H9 (cell line): ENCODE data around the gene GALNT2. TPM values are rescaled to one million over a fixed set of nuclear protein-coding genes. Genes with fewer than 3 reads are reported as not detected.

ENCODE experiments used
- DNase-seq: peaks from one replicate; pipeline ENCODE4 v3.0.0-alpha.2; 2017
- H2AFZ ChIP-seq: one replicate; pipeline ENCODE4 v1.6.1; 2013; ENCODE audit warnings: mild to moderate bottlenecking, low read length, control low read depth, moderate library complexity
- H2AK5ac ChIP-seq: 2 replicates; pipeline ENCODE4 v1.6.1; 2013; ENCODE audit warnings: low read length, control low read depth, mixed read lengths; ENCODE audit not compliant: insufficient read length
- H2BK120ac ChIP-seq: one replicate; pipeline ENCODE4 v1.6.1; 2013; ENCODE audit warnings: low read depth, mild to moderate bottlenecking, low read length, control low read depth, inconsistent platforms; ENCODE audit not compliant: poor library complexity, severe bottlenecking
- H2BK12ac ChIP-seq: 2 replicates; pipeline ENCODE4 v1.6.1; 2013; ENCODE audit warnings: low read length, control low read depth, mixed read lengths, low read depth; ENCODE audit not compliant: insufficient read length
- H2BK15ac ChIP-seq: 2 replicates; pipeline ENCODE4 v1.6.1; 2013; ENCODE audit warnings: low read depth, low read length, control low read depth
- H2BK20ac ChIP-seq: one replicate; pipeline ENCODE4 v1.6.1; 2013; ENCODE audit warnings: low read depth, mild to moderate bottlenecking, low read length, control low read depth, inconsistent platforms; ENCODE audit not compliant: poor library complexity, severe bottlenecking
- H2BK5ac ChIP-seq: 2 replicates; pipeline ENCODE4 v1.6.1; 2013; ENCODE audit warnings: low read length, control low read depth, mixed read lengths; ENCODE audit not compliant: insufficient read length
- H3K14ac ChIP-seq: 2 replicates; pipeline ENCODE4 v1.6.1; 2013; ENCODE audit warnings: low read length, control low read depth; ENCODE audit not compliant: insufficient read depth
- H3K18ac ChIP-seq: 2 replicates; pipeline ENCODE4 v1.6.1; 2013; ENCODE audit warnings: low read depth, mild to moderate bottlenecking, mixed read lengths, low read length, control low read depth; ENCODE audit not compliant: insufficient read length
- H3K23ac ChIP-seq: 2 replicates; pipeline ENCODE4 v1.6.1; 2013; ENCODE audit warnings: low read length, control low read depth, mixed read lengths, low read depth; ENCODE audit not compliant: insufficient read length
- H3K23me2 ChIP-seq: 2 replicates; pipeline ENCODE4 v1.6.1; 2013; ENCODE audit warnings: low read depth, mild to moderate bottlenecking, mixed read lengths, low read length, control low read depth; ENCODE audit not compliant: insufficient read length, poor library complexity, severe bottlenecking
- H3K27ac ChIP-seq: 2 replicates; pipeline ENCODE4 v1.5.1; 2013; ENCODE audit warnings: low read length, control low read depth, mixed read lengths, low read depth; ENCODE audit not compliant: insufficient read length
- H3K27me3 ChIP-seq: 2 replicates; pipeline ENCODE4 v1.6.1; 2013; ENCODE audit warnings: low read length, control low read depth, inconsistent platforms; ENCODE audit not compliant: insufficient read depth
- H3K4ac ChIP-seq: 2 replicates; pipeline ENCODE4 v1.6.1; 2013; ENCODE audit warnings: low read depth, mild to moderate bottlenecking, control low read depth, inconsistent platforms, low read length, moderate library complexity
- H3K4me1 ChIP-seq: 2 replicates; pipeline ENCODE4 v1.6.1; 2013; ENCODE audit warnings: low read length, control low read depth, inconsistent platforms; ENCODE audit not compliant: insufficient read depth
- H3K4me2 ChIP-seq: 2 replicates; pipeline ENCODE4 v1.6.1; 2013; ENCODE audit warnings: low read length, control low read depth, mixed read lengths; ENCODE audit not compliant: insufficient read length, insufficient read depth
- H3K56ac ChIP-seq: 2 replicates; pipeline ENCODE4 v1.6.1; 2013; ENCODE audit warnings: low read depth, mild to moderate bottlenecking, mixed read lengths, low read length, control low read depth; ENCODE audit not compliant: insufficient read length
- H3K79me1 ChIP-seq: 2 replicates; pipeline ENCODE4 v1.6.1; 2013; ENCODE audit warnings: low read depth, mild to moderate bottlenecking, moderate library complexity, low read length, control low read depth, inconsistent platforms; ENCODE audit not compliant: insufficient read depth, poor library complexity, severe bottlenecking
- H3K79me2 ChIP-seq: 2 replicates; pipeline ENCODE4 v1.6.1; 2013; ENCODE audit warnings: low read length, control low read depth, inconsistent platforms; ENCODE audit not compliant: insufficient read depth
- H3K9ac ChIP-seq: 2 replicates; pipeline ENCODE4 v1.6.1; 2013; ENCODE audit warnings: low read length, control low read depth, mixed read lengths; ENCODE audit not compliant: insufficient read length; ENCODE audit errors: extremely low read depth
- H3K9me3 ChIP-seq: one replicate; pipeline ENCODE4 v1.6.1; 2013; ENCODE audit warnings: low read depth, low read length, inconsistent platforms; ENCODE audit not compliant: control insufficient read depth
- H3T11ph ChIP-seq: one replicate; pipeline ENCODE4 v1.6.1; 2013; ENCODE audit warnings: mild to moderate bottlenecking, low read length, control low read depth, inconsistent platforms
- H4K20me1 ChIP-seq: one replicate; pipeline ENCODE4 v1.6.1; 2013; ENCODE audit not compliant: control insufficient read depth, insufficient read length, insufficient read depth
- H4K5ac ChIP-seq: 2 replicates; pipeline ENCODE4 v1.6.1; 2013; ENCODE audit warnings: low read depth, mild to moderate bottlenecking, mixed read lengths, low read length, control low read depth; ENCODE audit not compliant: insufficient read length
- H4K8ac ChIP-seq: replicated peaks from 2 replicates; pipeline ENCODE4 v1.6.1; 2013; ENCODE audit warnings: low read length, control low read depth, mixed read lengths, low read depth; ENCODE audit not compliant: insufficient read length
- H4K91ac ChIP-seq: 2 replicates; pipeline ENCODE4 v1.6.1; 2013; ENCODE audit warnings: low read depth, mild to moderate bottlenecking, moderate library complexity, mixed read lengths, low read length, control low read depth; ENCODE audit not compliant: insufficient read length
- H3K27ac Mint-ChIP-seq, 3 experiments: 2 replicates in 2 of 3; 3 replicates in 1 of 3; pipeline ENCODE4 v1.8.0; 2020 to 2021; ENCODE audit warnings: mixed read lengths in 3 of 3, mild to moderate bottlenecking in 1 of 3, moderate library complexity in 1 of 3
- H3K27me3 Mint-ChIP-seq: 2 replicates; pipeline ENCODE4 v1.8.0; 2021; ENCODE audit warnings: low read depth, mild to moderate bottlenecking, moderate library complexity, mixed read lengths
- H3K36me3 Mint-ChIP-seq, 3 experiments: 2 replicates in 2 of 3; 3 replicates in 1 of 3; pipeline ENCODE4 v1.8.0; 2020 to 2021; ENCODE audit warnings: low read depth in 3 of 3, mixed read lengths in 3 of 3; ENCODE audit not compliant: insufficient read depth in 1 of 3
- H3K4me1 Mint-ChIP-seq, 2 experiments: 2 replicates each; pipeline ENCODE4 v1.8.0; 2020; ENCODE audit warnings: mixed read lengths in 2 of 2
- H3K4me3 Mint-ChIP-seq, 2 experiments: 2 replicates in 1 of 2; 3 replicates in 1 of 2; pipeline ENCODE4 v1.8.0; 2020 to 2021; ENCODE audit warnings: mild to moderate bottlenecking in 2 of 2, mixed read lengths in 2 of 2, moderate library complexity in 1 of 2
- H3K9me3 Mint-ChIP-seq, 2 experiments: 2 replicates in 1 of 2; 3 replicates in 1 of 2; pipeline ENCODE4 v1.8.0; 2020; ENCODE audit warnings: mild to moderate bottlenecking in 2 of 2, mixed read lengths in 2 of 2, moderate library complexity in 1 of 2
- WGBS: extraction: QIAGEN DNeasy Blood & Tissue Kit; methylation state at CpG from one replicate; pipeline ENCODE4 v1.1.7; 2013; ENCODE audit warnings: missing lambda C conversion rate, low lambda C conversion rate, mixed read lengths; ENCODE audit not compliant: insufficient read length; ENCODE audit errors: extremely low coverage; 5-methylcytosine and 5-hydroxymethylcytosine counted together
- total RNA-seq: library from RNA; stranded (reverse); gene quantifications from 2 replicates; pipeline ENCODE4 v1.2.1, GENCODE V29; 2021
- TF ChIP-seq, protein P1 (sequence below): fragments of 200-600 bp; sonication (generic); conservative IDR thresholded peaks from 3 replicates; pipeline ENCODE4 v1.8.0; 2021; ENCODE audit warnings: antibody characterized with exemption, mild to moderate bottlenecking

GALNT2 gene
- total RNA-seq, 1 experiment from 2014 or later, result 57.6 TPM

DNA sequence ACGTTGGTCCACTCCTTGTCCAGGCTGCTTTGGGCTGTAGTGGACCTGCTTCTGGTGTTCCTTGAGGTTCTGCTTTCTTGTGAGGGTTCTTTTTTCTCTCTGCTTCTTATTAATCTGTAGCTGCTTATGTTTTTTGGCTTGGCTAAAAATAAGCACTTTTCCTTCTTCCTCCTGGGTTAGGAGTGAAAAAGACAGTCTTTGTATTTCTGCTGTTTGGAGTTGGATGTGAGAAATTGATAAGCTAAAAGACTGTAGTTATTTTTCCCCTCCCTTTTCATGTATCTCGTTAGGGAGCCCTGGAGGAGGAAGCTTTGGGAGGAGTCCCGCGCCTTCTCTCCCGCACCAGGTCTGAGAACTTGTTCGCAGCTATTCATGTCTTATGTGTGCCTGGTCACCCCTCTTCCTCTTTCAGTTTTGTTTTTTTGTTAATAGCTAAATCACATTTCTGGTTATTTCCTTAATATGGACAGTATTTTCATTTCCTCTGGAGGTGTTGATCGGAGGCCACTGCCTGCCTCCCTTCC is 79.0 kb downstream of the GALNT2 start:
- no peak overlapping the region for H2BK15ac ChIP-seq
- no peak overlapping the region for H4K8ac ChIP-seq
- H3K4me1 ChIP-seq, result peaks cover 2% of the 10 kb centered on the region; the same call in 1 of the 2 replicates
- H3T11ph ChIP-seq, result no peak overlapping the region
- peaks cover 3% of the 10 kb centered on the region; the same call in 1 of the 2 replicates for H3K79me2 ChIP-seq
- H3K79me1 ChIP-seq, result no peaks in the 10 kb centered on the region
- H3K23me2 ChIP-seq, result no peaks in the 10 kb centered on the region
- Mint-ChIP-seq H3K9me3 (no peaks in the 10 kb centered on the region; a peak in 1 of 5 replicates), H3K27ac (peak overlapping the region; percentile 5 to 92 (median 84); a peak in 6 of 7 replicates), H3K4me1 (peaks cover 67 to 78% of the 10 kb centered on the region in 2 experiments), H3K36me3 (peaks cover 0 to 1% (median 0%) of the 10 kb centered on the region in 3 experiments; a peak in 1 of 7 replicates), H3K4me3 (no peak overlapping the region), H3K27me3 (no peaks in the 10 kb centered on the region)
- H2AK5ac ChIP-seq, result no peak overlapping the region
- no peak overlapping the region for H2BK12ac ChIP-seq
- H3K14ac ChIP-seq, result no peak overlapping the region
- no peak overlapping the region for H3K4ac ChIP-seq
- TF ChIP-seq, protein P1, sequence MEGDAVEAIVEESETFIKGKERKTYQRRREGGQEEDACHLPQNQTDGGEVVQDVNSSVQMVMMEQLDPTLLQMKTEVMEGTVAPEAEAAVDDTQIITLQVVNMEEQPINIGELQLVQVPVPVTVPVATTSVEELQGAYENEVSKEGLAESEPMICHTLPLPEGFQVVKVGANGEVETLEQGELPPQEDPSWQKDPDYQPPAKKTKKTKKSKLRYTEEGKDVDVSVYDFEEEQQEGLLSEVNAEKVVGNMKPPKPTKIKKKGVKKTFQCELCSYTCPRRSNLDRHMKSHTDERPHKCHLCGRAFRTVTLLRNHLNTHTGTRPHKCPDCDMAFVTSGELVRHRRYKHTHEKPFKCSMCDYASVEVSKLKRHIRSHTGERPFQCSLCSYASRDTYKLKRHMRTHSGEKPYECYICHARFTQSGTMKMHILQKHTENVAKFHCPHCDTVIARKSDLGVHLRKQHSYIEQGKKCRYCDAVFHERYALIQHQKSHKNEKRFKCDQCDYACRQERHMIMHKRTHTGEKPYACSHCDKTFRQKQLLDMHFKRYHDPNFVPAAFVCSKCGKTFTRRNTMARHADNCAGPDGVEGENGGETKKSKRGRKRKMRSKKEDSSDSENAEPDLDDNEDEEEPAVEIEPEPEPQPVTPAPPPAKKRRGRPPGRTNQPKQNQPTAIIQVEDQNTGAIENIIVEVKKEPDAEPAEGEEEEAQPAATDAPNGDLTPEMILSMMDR, result no peak
- H3K18ac ChIP-seq, result no peak overlapping the region
- no peak overlapping the region for H3K56ac ChIP-seq
- no peak overlapping the region for H2BK120ac ChIP-seq
- no peak overlapping the region for H2BK20ac ChIP-seq
- no peak overlapping the region for H2BK5ac ChIP-seq
- no CpG with 5 or more reads among the region's 7 CpGs for WGBS
- H2AFZ ChIP-seq, result no peak overlapping the region
- no peaks in the 10 kb centered on the region for H3K9me3 ChIP-seq
- H3K9ac ChIP-seq, result no peak overlapping the region
- H3K4me2 ChIP-seq, result no peak overlapping the region
- H4K91ac ChIP-seq, result no peak overlapping the region
- no peak for DNase-seq
- H3K23ac ChIP-seq, result no peak overlapping the region
- H4K5ac ChIP-seq, result no peak overlapping the region
- no peaks in the 10 kb centered on the region for H3K27me3 ChIP-seq
- no peak overlapping the region for H3K27ac ChIP-seq
- peaks cover 3% of the 10 kb centered on the region for H4K20me1 ChIP-seq
